HG03139 (cell line): Measurements from ENCODE around the gene AKAP7.
"Not testable (repeated sequence)": the region's sequence is repeated elsewhere in the genome, so short reads cannot be mapped to it uniquely, and the experiment has no call there.

Experiments
- ATAC-seq: cut with Tn5 transposase; IDR thresholded peaks from one replicate; pipeline ENCODE4 v1.9.1; 2021; ENCODE audit not compliant: unreplicated experiment

Gene AKAP7

DNA sequence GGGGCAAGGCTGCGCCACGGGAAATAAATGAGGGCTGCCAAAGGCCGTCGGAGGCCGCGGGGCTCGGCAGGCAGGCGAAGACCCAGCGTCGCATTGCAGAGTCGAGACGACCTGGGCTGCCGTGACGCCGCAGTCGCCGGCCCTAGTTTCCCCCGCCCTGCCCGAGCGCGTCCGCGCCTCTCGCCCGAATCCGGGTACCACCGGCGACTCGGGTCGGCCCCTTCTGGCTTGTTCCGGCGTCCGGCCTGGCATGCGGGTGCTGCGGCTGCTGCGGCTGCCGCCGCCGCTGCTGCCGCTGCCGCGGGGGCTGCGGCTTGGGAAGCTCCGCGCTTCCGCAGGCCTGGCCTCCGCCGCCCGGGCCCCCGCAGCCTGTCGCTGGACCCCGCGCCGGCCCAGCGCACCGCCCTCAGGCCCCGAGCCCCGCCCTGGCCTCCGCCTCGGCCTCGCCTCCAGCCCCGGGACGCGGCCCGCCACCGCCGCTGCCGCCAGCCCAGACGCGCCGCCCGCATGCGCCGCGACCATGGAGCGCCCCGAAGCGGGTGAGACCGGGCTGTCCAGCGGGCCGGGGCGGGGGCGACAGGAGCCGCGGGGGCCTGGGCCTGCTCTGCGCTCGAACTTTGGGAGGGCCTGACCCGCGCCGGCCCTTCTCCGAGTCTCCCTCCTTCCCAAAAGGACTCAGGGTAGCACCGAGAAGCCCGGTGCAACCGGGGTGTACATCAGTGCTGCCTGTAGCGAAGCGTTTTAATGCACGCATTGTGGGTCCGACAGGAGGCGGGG is at the start of gene AKAP7:
Gene AKAP7, plus strand, starts transcription at position 224 of the 777 bp plus-strand sequence. Its CDS starts 297 bp downstream, at position 521.
- peak; percentile 72 for ATAC-seq

- ATAC-seq = not testable (repeated sequence)
Observed at GRCh38 chr6:131090339-131090738, 44.9 kb upstream of the AKAP7 start.

DNA sequence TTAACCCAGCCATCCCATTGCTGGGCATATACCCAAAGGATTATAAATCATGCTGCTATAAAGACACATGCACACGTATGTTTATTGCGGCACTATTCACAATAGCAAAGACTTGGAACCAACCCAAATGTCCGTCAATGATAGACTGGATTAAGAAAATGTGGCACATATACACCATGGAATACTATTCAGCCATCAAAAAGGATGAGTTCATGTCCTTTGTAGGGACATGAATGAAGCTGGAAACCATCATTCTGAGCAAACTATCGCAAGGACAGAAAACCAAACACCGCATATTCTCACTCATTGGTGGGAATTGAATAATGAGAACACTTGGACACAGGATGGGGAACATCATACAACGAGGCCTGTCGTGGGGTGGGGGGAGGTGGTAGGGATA is 43.3 kb upstream of the AKAP7 start:
- not testable (repeated sequence) for ATAC-seq

DNA sequence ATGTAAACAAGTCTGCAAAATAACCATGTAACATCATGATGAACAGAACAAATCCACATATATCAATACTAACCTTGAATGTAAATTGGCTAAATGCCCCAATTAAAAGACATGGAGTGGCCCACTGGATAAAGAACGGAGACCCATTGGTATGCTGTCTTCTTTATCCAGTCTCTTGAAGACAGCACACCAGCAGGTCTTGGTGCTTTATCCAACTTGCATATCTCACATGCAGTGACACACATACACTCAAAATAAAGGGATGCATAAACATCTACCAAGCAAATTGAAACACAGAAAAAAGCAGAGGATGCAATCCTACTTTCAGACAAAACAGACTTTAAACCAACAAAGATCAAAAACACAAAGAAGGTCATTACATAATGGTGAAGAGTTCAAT is 41.9 kb upstream of the AKAP7 start:
- ATAC-seq = no peak

- no peak for ATAC-seq
Observed at GRCh38 chr6:131096786-131097185, 38.5 kb upstream of the AKAP7 start.

GRCh38 chr6:131101911-131102680 is 33.2 kb upstream of the AKAP7 start:
- no peak for ATAC-seq

- no peak for ATAC-seq
Observed at GRCh38 chr6:131103296-131103695, 32.0 kb upstream of the AKAP7 start.

GRCh38 chr6:131103901-131104300 is 31.4 kb upstream of the AKAP7 start:
- ATAC-seq = no peak

GRCh38 chr6:131107151-131107550 is 28.1 kb upstream of the AKAP7 start:
- no peak for ATAC-seq

GRCh38 chr6:131112249-131112648 is 23.0 kb upstream of the AKAP7 start:
- ATAC-seq = no peak

- no peak for ATAC-seq
Observed at GRCh38 chr6:131115651-131116050, 19.6 kb upstream of the AKAP7 start.

DNA sequence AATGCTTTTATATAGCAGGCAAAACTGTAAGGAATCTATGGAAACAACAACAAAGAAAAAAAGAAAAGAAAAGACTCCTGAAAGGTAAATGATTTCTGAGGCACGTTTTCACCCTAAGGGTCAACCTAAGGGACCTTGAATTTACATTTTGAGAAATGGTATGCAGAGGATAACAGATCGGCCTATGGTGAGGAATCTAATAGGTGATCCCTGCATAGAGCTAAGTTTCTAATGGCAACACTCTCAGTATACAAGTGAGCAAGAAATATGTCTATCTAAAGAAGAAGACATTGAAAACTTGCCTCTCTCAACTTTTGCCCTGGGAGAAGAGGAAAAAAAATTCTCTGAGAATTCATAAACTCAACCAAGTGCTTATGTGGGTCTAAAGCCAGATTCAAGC is 18.9 kb upstream of the AKAP7 start:
- no peak for ATAC-seq

DNA sequence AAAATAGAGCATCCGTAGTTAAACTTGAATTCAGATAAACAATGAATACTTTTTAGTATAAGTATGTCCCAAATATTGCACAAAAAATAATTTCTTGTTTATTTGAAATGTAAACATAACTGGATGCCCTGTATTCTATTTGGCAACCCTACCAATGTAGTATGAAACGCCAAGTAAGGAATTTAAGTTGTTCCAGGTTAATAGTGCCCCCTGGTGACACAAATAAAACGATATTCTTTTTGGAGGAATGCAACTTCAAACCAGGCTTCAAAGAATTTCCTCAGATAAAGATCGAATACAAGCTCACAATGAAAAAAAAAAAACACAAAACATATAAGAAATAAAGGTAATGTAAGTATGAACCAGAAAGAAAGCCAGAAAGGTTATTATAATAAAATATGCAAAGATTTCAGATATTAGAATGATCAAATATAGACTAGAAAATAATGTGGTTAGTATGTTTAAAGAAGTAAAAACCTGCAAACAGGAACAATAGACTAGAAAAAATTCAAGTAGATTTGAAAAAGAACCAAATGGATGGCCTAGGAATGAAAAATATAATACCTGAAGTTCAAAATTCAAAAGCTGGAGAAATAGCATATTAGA is 18.4 kb upstream of the AKAP7 start:
- ATAC-seq = no peak

- no peak for ATAC-seq
Observed at GRCh38 chr6:131117878-131118277, 17.4 kb upstream of the AKAP7 start.

DNA sequence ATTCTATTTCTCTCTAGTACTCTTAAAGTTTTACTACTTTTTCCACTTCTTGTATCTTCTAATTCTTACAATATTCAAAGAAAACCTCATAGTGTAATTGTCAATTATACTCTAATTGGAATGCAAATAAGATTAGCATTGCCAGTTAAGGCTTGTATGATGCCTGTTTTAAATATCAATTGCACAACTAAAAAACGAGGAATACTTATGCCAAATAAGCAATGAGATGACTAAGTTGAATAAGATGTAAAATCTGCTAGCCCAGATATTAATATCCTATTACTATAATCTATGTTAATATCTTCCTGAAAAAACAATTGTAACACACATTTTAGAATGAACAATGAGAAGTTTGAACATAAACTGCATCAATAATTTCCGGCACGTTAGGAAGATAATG is 13.3 kb upstream of the AKAP7 start:
- ATAC-seq = no peak

GRCh38 chr6:131122516-131122915 is 12.8 kb upstream of the AKAP7 start:
- no peak for ATAC-seq

- no peak for ATAC-seq
Observed at GRCh38 chr6:131124336-131125071, 10.8 kb upstream of the AKAP7 start.

DNA sequence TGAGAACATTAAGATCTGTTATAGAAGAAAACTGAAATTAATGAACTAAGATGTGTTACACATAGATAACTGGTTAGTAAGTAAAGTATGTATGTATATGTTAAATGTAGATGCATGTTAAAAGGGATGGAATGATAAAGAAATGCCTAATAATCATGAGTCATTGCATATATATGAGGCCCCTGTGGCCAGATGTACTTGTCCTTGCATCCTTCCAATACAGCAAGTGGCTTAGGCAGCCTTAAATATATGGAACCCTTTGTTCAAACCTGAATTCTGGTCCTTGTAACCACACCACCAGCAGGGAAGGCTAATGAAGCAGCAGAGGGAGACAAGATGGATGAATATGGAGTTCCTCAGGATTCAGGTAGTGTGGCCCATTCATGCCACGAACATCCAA is 9.8 kb upstream of the AKAP7 start:
- no peak for ATAC-seq

GRCh38 chr6:131129689-131130553 is 5.3 kb upstream of the AKAP7 start:
- ATAC-seq = no peak

DNA sequence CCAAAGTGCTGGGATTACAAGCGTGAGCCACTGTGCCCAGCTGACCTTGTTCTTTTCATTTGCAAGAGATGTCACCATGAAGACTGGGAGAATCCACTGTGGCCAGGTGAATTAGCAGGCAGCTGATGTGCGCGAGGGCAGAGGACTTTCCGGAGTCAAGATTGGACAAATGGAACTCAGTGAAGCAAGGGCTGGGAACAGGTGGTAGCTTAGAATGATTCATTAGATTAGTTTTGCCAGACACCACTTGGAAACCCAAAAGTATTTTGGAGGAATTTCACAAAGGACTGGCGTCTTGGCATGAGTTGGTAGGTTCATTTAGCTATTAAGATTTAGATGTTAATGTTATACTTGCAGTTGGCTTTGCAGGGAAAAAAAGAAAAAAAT is 4.7 kb upstream of the AKAP7 start:
- no peak for ATAC-seq
